Germinal center (tissue), 1 donor: ENCODE results near the gene CEACAM1.
"Not testable (repeated sequence)": the region's sequence is repeated elsewhere in the genome, so short reads cannot be mapped to it uniquely, and the experiment has no call there.

ENCODE experiments used
- DNase-seq: peaks from one replicate; pipeline ENCODE4 v3.0.0; 2012; ENCODE audit warnings: mixed read lengths, low spot score

Gene CEACAM1

GRCh38 chr19:42473686-42474085, 54.6 kb downstream of the CEACAM1 start:
- DNase-seq, result no peak

GRCh38 chr19:42472402-42473147, 55.7 kb downstream of the CEACAM1 start:
- DNase-seq, result no peak

DNA sequence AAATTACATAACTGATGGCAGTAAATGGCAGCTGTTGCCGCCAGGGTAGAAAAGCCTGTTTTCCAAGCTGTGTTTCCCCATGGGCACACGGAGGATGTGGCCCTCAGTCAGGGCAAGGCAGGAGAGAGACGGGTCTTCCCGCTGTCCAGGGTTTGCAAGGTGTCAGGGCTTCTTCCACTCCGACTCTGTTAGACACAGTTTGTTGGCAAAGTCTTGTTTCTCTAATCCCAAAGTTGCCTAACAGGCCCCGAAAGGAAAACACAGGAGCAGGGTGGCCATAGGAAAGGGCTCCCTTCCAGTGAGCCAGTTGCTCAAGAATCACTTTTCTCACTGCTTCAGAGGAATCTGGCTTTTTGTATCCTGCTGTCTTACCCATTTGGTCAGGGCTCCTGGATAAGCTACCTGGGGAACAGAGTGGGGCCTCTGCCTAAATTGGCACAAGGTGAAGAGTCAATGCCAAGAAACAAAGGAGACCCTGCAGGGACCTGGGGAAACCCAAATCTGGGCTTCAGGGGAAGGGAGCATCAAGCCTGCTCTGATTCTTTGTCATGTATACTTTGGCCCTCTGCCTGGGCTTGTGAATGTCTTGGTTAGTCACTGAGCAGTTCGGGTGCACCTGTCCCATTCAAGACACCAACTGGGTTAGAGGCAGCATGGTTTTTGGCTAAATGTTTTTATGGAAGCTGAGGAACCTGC, 56.6 kb downstream of the CEACAM1 start:
- DNase-seq, result no peak

DNA sequence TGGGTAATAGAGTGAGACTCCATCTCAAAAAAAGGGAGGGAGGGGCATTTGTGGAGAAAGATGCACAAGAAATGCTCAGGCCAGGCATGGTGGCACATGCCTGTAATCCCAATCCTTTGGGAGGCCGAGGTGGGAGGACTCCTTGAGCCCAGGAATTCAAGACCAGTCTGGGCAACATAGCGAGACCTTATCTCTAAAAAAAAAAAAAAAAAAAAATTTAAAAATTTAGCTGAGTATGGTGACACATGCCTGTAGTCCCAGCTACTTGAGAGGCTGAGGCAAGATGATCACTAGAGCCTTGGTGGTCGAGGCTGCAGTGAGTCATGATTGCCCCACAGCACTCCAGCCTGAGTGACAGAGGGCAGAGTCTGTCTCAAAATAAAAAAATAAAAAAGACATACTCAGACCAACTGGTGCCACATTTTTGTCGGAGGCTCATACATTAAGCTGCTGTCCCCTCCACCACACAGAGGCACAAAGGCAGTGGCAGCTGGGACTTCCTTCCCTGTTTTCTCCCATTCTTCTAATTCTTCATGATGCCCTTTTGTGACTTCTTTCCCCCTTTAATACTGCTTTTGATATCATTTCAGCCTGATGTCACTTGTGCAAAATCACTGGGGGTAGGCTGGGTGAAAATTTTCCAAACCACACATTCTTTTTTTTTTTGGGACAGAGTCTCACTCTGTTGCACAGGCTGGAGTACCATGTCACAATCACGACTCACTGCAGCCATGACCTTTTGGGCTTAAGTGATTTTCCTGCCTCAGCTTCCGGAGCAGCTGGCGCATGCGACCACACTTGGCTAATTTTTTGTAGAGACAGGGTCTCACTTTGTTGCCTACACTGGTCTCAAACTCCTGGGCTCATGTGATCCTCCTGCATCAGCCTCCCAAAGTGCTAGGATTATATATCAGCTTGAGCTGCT, 58.7 kb downstream of the CEACAM1 start:
- DNase-seq, result no peak

GRCh38 chr19:42468273-42468796, 59.9 kb downstream of the CEACAM1 start:
- DNase-seq, result no peak

- no peak for DNase-seq
Measured at GRCh38 chr19:42467183-42467760, 61.0 kb downstream of the CEACAM1 start.

DNA sequence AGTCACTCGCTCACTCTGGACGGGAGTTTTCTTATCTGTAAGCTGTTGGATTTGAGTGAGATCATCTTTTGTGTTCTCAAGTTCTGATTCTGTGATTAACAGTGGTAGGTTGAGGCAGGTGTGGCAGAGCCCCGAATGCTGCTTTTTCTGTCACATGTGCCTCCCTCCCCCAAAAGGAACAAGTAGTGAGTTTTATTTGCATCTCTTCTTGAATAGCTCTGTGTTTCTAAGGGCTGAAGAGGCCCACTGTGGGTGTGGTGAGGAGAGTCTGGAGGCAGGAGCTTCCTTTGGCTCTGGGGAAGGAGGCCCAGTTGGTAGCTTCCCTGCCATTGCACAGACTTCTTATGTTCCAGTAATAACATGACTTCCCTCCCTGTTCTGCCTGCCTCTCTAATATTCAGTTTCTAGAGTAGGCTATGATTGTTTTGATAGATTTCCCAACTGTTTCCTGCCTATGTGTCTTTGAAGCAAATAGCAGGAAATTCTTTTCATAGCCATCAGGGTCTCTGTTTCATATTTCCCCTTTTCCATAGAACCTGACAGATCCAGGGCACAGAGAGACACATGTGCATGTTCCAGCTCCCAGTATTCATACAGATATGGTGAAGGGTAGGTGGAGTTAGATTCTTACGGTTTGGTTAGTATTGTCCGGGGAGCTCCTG, 61.6 kb downstream of the CEACAM1 start:
- DNase-seq, result peak; percentile 45

GRCh38 chr19:42465827-42466280, 62.4 kb downstream of the CEACAM1 start:
- peak; percentile 80 for DNase-seq

- no peak for DNase-seq
Measured at GRCh38 chr19:42461700-42462324, 66.5 kb downstream of the CEACAM1 start.

GRCh38 chr19:42461231-42461630, 67.0 kb downstream of the CEACAM1 start:
- DNase-seq, result not testable (repeated sequence)

- DNase-seq, result no peak
Measured at GRCh38 chr19:42459926-42460325, 68.4 kb downstream of the CEACAM1 start.
